Measurements from ENCODE around the gene AVEN.

DNA sequence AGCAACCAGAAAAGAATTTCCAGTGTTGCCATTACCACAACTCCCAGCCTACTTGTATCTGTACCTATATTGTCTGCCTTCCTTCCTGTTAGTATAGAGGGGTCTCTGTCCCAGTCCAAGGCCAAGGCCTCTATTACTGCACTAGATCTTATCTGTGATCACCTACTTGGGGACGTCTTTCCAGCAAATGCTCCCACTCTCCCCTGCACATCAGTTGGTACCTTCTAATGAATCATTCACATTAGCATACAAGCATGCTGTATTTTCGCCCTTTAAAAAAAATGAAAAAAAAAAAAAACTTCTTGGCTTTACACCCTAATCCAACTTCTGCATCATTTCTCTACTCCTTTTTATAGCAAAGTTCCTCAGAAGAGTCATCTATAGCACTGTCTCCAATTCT lies 4.8 kb upstream of the AVEN start:
- TF ChIP-seq, protein P1, sequence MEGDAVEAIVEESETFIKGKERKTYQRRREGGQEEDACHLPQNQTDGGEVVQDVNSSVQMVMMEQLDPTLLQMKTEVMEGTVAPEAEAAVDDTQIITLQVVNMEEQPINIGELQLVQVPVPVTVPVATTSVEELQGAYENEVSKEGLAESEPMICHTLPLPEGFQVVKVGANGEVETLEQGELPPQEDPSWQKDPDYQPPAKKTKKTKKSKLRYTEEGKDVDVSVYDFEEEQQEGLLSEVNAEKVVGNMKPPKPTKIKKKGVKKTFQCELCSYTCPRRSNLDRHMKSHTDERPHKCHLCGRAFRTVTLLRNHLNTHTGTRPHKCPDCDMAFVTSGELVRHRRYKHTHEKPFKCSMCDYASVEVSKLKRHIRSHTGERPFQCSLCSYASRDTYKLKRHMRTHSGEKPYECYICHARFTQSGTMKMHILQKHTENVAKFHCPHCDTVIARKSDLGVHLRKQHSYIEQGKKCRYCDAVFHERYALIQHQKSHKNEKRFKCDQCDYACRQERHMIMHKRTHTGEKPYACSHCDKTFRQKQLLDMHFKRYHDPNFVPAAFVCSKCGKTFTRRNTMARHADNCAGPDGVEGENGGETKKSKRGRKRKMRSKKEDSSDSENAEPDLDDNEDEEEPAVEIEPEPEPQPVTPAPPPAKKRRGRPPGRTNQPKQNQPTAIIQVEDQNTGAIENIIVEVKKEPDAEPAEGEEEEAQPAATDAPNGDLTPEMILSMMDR (IDR thresholded peaks at IDR 0.05; ENCODE audit: low read length) = no peak
- TF ChIP-seq EZH2phosphoT487 (IDR thresholded peaks at IDR 0.05; ENCODE audit: low read length) = no peak
